Prostate gland (tissue), 2 donors: ENCODE data around the gene EPC2.

ENCODE experiments used
- POLR2A ChIP-seq: fragments of 450-650 bp; IDR thresholded peaks from one replicate; pipeline ENCODE4 v1.6.1; 2016; ENCODE audit warnings: antibody characterized with exemption, mild to moderate bottlenecking
- POLR2AphosphoS5 ChIP-seq: sonication (generic); formaldehyde crosslinking; IDR thresholded peaks from one replicate; pipeline ENCODE4 v1.6.1; 2017; ENCODE audit warnings: antibody characterized with exemption
- TF ChIP-seq, protein P1 (sequence below), 4 experiments: fragments of 200-600 bp in 2 of 4; fragments of 450-650 bp in 2 of 4; sonication (generic) in 2 of 4; IDR thresholded peaks; 1 replicate in 3 of 4; 2 replicates in 1 of 4; pipeline ENCODE4 v1.5.1; 2016 to 2019; ENCODE audit warnings: antibody characterized with exemption in 4 of 4, mild to moderate bottlenecking in 2 of 4, moderate library complexity in 2 of 4

DNA sequence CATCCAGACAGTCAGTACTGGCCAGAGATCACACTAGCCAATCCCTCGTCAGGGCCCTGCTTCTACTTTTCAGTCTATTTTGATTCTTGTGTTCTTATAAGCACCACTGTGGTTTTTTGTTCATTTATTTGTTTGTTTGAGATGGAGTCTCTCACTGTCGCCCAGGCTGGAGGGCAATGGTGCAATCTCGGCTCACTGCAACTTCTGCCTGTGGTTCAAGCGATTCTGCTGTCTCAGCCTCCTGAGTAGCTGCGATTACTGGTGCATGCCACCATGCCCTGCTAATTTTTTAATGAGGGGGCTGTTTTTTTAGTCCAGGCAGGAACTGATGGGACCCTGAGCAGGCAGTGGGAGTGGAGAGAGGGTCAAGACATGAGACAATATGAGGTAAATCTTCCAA is 165.5 kb downstream of the EPC2 start:
- TF ChIP-seq, protein P1, sequence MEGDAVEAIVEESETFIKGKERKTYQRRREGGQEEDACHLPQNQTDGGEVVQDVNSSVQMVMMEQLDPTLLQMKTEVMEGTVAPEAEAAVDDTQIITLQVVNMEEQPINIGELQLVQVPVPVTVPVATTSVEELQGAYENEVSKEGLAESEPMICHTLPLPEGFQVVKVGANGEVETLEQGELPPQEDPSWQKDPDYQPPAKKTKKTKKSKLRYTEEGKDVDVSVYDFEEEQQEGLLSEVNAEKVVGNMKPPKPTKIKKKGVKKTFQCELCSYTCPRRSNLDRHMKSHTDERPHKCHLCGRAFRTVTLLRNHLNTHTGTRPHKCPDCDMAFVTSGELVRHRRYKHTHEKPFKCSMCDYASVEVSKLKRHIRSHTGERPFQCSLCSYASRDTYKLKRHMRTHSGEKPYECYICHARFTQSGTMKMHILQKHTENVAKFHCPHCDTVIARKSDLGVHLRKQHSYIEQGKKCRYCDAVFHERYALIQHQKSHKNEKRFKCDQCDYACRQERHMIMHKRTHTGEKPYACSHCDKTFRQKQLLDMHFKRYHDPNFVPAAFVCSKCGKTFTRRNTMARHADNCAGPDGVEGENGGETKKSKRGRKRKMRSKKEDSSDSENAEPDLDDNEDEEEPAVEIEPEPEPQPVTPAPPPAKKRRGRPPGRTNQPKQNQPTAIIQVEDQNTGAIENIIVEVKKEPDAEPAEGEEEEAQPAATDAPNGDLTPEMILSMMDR (IDR thresholded peaks at IDR 0.05), result no peak
- TF ChIP-seq POLR2AphosphoS5 (no peak), POLR2A (no peak)
